ENCODE results near the gene SCCPDH.

- TF ChIP-seq CTCF (IDR thresholded peaks at IDR 0.05; ENCODE audit: extremely low read depth in 1 of 2, insufficient read depth in 1 of 2, low read depth in 1 of 2, low read length in 2 of 2) = no peak
- no peak for TF ChIP-seq POLR2A (IDR thresholded peaks at IDR 0.05; ENCODE audit: low read depth, low read length)
- no peak for TF ChIP-seq EZH2 (IDR thresholded peaks at IDR 0.05; ENCODE audit: borderline replicate concordance, low read depth, low read length, severe bottlenecking)
- TF ChIP-seq GATA2 (IDR thresholded peaks at IDR 0.05; ENCODE audit: insufficient read depth, insufficient read length, low read depth, low read length) = no peak
- no peak for TF ChIP-seq MYC (IDR thresholded peaks at IDR 0.05; ENCODE audit: low read depth, low read length)
- TF ChIP-seq POLR2AphosphoS5 (IDR thresholded peaks at IDR 0.05; ENCODE audit: insufficient read depth, low read depth, low read length) = no peak
- no peak for TF ChIP-seq FOS (IDR thresholded peaks at IDR 0.05; ENCODE audit: borderline replicate concordance, insufficient read depth, low read length)
These were observed 48.5 kb downstream of the SCCPDH start for GRCh38 chr1:246772686-246773085.
